HG03521 (cell line): ENCODE measurements around the gene SYNJ1.
A peak's percentile ranks its signal among the peaks of the same experiment; 100 is the strongest.
"Not testable (repeated sequence)": the region's sequence is repeated elsewhere in the genome, so short reads cannot be mapped to it uniquely, and the experiment has no call there.

ENCODE experiments used
- ATAC-seq: cut with Tn5 transposase; IDR thresholded peaks from one replicate; pipeline ENCODE4 v1.9.1; 2021; ENCODE audit warnings: mild to moderate bottlenecking, moderate library complexity; ENCODE audit not compliant: unreplicated experiment

Gene SYNJ1

DNA sequence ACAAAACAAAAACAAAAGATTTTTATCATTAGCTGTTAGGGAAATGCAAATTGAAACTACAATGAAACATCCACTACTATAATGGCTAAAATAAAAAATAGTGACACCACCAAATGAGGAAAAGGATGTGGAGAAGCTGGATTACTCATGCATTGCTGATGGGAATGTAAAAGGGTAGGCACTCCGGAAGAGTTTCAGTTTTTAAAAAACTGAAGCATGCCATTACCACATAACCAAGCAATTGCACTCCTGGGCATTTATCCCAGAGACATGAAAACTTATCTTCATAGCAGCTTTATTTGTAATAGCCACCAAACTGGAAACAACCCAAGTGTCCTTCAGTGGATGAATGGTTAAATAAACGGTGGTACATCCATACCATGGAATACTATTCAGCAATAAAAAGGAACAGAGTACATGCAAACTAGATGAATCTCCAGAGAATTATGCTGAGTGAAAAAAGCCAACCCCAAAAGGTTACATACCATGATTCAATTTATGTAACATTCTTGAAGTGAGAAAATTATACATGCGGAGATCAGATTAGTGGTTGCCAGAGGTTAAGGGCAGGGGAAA, 101.1 kb downstream of the SYNJ1 start:
- ATAC-seq = no peak

- ATAC-seq = not testable (repeated sequence)
Measured at GRCh38 chr21:32618218-32618617, 109.6 kb downstream of the SYNJ1 start.

GRCh38 chr21:32613436-32614043, 114.3 kb downstream of the SYNJ1 start:
- no peak for ATAC-seq

- no peak for ATAC-seq
Measured at GRCh38 chr21:32612999-32613337, 114.8 kb downstream of the SYNJ1 start.

GRCh38 chr21:32612075-32612998, 115.5 kb downstream of the SYNJ1 start, which contains the start of gene CFAP298:
Gene CFAP298 (minus strand): TSS chr21:32612377. CDS start chr21:32612243, 134 bp downstream.
- peak; percentile 94 for ATAC-seq

DNA sequence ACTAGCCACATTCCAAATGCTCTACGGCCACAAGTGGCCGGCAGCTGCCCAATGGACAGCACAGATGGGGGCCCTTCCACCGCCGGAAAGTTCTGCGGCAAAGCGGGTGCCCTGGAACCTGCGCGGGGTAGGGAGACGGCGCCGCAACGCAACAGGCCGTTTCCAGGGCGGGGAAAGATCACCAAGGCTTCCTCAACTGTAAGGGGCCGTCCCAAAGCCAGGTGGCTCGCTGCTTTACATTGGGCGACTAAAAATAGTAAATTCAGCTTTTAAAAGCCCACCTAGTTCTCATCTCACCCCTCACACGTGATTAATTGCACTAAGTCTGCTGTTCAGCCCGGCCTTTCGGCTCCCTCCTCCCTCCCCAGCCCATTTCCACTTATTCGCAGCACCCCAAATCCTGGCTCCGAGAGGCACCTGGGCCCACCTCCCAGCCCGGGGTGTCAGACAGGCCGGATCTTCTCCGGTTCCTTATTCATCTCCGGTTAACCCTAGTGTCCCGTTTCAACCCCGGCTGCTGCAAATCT, 116.3 kb downstream of the SYNJ1 start:
- no peak for ATAC-seq

DNA sequence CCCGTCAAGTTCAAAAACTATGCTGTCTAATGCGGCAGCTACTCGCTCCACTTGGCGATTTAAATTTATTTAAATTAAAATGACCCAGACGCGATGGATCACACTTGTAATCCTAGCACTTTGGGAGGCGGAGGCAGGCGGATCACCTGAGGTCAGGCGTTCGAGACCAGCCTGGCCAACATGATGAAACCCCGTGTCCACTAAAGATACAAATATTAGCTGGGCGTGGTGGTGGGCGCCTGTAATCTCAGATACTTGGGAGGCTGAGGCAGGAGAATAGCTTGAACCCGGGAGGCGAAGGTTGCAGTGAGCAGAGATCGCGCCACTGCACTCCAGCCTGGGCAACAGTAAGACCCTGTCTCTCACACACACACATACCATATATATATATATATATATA, 116.9 kb downstream of the SYNJ1 start:
- ATAC-seq = not testable (repeated sequence)

- no peak for ATAC-seq
Measured at GRCh38 chr21:32608851-32609250, 119.0 kb downstream of the SYNJ1 start.

- no peak for ATAC-seq
Measured at GRCh38 chr21:32605469-32605868, 122.3 kb downstream of the SYNJ1 start.

DNA sequence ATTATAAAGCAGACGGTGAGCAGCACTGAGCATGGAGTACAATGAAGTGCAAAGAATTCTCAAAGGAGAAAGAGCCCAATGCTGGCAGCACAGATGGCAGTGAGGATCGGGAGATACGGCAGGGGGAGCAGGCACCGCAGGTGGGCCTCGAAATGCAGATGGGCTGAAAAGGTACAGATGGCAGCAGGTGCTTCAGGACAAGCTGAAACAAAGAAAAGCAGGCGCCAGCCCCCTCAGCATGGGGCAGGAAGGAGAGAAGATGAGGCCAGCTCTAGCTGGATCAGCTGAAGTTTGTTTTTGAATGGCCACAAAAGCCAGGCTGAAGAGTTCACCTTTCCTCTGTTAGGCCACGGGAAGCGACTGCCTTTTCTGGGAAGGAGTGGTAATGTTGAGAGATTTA, 123.3 kb downstream of the SYNJ1 start:
- ATAC-seq = no peak

DNA sequence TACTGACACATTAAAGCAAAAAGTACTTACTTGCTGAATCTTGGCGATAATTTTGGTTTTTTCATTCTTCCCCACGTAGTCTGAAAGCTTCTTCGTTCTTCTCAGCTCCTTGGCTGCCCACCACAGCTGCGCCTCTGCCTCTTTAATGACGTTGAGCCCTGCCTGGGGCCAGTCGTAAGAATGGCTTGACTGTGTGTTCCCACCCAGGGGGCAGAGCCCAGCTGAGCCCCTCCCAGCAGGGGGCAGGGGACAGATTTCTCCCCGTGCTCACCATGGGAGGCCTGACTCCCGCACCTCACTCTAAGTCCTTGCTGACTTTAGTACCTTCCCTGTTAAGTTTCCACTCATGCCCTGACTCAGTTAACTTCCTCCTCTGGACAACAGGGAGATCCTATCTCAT, 124.7 kb downstream of the SYNJ1 start:
- no peak for ATAC-seq

DNA sequence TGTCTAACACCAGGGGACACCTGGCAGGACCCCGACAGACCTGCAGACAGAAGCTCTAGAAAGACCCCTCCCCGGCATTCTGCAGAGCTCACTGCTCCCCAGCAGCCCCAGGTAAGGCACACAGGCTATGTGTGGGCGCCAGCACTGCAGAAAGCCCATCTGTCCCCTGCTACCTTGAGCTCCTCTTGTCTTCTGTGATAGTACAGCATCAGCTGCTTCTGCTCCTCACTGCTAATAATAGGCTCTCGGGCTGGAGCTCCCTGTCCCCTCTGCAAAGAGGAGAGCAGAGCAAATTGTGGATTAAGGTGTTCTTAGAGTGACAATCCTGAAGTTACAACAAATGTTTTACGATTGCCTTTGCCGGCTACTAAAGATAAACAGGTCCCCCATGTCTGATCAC, 125.7 kb downstream of the SYNJ1 start:
- ATAC-seq = no peak

DNA sequence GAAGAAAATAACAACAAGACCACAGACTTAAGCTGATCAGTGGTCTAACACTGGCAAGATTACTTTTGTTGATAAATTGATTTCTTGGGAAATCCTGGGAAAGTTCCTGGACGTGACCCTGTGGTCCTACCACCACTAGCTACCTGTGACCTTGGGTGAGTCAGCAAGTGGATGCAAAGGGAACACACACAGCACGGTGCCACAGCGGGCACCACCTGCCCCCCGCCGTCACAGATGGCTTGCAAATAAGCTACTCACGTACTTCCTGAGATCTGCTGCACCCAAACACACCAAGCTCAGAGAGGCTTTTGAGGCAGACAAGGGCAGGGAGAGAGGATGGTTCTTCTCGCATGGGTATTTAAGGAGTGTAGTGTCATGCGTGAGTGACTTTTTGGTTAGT, 128.3 kb downstream of the SYNJ1 start:
- no peak for ATAC-seq

- ATAC-seq = no peak
Measured at GRCh38 chr21:32599091-32599490, 128.7 kb downstream of the SYNJ1 start.

DNA sequence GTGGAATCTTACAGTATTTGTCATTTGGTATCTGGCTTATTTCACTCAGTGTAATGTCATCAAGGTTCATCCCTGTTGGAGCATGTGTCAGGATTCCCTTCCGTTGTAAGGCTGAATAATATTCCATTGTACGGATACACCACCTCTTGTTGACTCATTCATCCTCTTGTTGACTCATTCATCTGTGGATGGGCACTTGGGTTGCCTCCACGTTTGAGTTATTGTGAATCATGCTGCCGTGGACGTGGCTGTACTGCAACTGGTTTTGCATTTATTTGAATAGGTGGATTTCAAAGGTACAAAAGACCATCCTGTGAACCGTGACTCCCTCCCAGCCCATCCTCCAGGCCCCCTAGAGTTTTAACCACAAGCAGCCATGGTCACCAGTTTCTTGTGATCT, 130.6 kb downstream of the SYNJ1 start:
- no peak for ATAC-seq

- ATAC-seq = no peak
Measured at GRCh38 chr21:32595431-32595830, 132.4 kb downstream of the SYNJ1 start.

DNA sequence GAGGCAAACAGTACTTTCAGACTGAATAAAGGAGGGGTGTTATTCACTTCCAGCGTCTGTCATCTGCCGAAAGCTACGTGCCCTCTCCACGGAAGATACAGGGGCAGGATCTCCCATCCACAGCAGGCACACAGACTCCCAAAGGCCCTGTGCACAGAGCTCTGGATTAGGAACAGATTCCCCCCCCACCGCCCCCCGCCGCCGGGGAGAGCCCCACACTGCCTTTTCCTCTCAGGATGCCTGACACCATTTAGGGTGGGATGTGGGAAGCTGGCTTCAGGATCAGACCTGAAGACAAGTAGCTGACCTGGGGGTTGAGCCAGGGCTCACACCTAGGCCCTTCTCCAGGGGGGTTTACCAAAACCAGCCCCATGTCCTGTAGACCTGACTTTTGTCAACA, 134.1 kb downstream of the SYNJ1 start:
- ATAC-seq = no peak

- no peak for ATAC-seq
Measured at GRCh38 chr21:32592929-32593502, 134.8 kb downstream of the SYNJ1 start.

DNA sequence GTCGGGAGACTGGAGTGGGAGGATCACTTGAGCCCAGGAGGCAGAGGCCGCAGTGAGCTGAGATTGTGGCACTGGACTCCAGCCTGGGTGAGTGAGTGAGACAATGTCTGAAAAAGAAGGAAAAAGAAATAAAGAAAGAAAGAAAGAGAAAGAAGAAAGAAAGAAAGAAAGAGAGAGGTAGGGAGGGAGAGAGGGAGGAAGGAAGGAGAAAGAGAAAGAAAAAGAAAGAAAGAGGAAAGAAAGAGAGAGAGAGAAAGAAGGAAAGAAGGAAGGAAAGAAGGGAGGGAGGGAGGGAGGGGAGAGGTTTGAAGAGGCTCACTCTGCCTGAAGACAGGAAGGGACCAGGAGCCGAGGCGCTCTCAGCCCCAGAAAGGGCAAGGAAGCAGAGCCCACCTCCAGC, 137.7 kb downstream of the SYNJ1 start:
- ATAC-seq = no peak

GRCh38 chr21:32587651-32588050, 140.2 kb downstream of the SYNJ1 start:
- ATAC-seq = no peak

DNA sequence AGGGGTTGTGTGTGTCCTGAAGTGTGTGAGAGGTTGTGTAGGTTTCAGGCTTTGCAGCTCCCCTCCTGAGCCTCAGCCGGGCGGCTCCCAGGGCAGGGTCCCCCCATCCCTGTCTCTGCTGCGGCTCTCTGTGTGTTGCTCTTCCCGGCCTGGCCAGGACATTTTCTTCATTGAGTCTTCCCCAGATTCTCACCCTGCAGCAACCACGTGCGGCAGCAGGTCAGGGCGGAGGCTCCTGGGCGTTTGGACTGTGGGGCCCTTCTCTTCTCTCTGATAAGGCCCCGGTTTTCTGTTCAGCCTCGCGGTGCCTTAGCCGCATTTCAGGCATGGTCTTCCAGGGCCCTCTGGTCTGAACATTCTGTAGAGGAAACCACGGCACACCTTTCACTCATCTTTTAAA, 140.7 kb downstream of the SYNJ1 start:
- ATAC-seq = no peak
